GM12873 (cell line): ENCODE results near the gene ARHGAP18.

ENCODE experiments used
- CTCF ChIP-seq: IDR thresholded peaks from 2 replicates; pipeline ENCODE4 v1.5.1; 2012; ENCODE audit warnings: low read depth, mild to moderate bottlenecking, moderate library complexity, low read length, control low read depth; ENCODE audit not compliant: insufficient read depth; ENCODE audit errors: missing control alignments

The ARHGAP18 gene

GRCh38 chr6:129660346-129660676 is 49.7 kb downstream of the ARHGAP18 start:
- TF ChIP-seq CTCF, result no peak

- TF ChIP-seq CTCF, result no peak
Observed at GRCh38 chr6:129659590-129660345, 50.2 kb downstream of the ARHGAP18 start.

- no peak for TF ChIP-seq CTCF
Observed at GRCh38 chr6:129659167-129659566, 50.8 kb downstream of the ARHGAP18 start.

GRCh38 chr6:129657483-129657882 is 52.5 kb downstream of the ARHGAP18 start:
- TF ChIP-seq CTCF, result no peak

- no peak for TF ChIP-seq CTCF
Observed at GRCh38 chr6:129655334-129655733, 54.6 kb downstream of the ARHGAP18 start.

GRCh38 chr6:129653746-129654145 is 56.2 kb downstream of the ARHGAP18 start:
- no peak for TF ChIP-seq CTCF

- TF ChIP-seq CTCF, result no peak
Observed at GRCh38 chr6:129653229-129653628, 56.7 kb downstream of the ARHGAP18 start.
